Measurements from ENCODE around the gene SCN3A.

The SCN3A gene

GRCh38 chr2:165054652-165055051 is 149.2 kb downstream of the SCN3A start:
- DNase-seq: no peak

- no peak for DNase-seq
Measured at GRCh38 chr2:165044505-165045303, 159.1 kb downstream of the SCN3A start.

Data from central memory CD4-positive, alpha-beta T cell (primary cell).